ENCODE measurements around the gene FIBCD1. TPM values are rescaled to one million over a fixed set of nuclear protein-coding genes. Genes with fewer than 3 reads are reported as not detected.
A peak's percentile ranks its signal among the peaks of the same experiment; 100 is the strongest.

FIBCD1 gene
- total RNA-seq, 1 experiment from 2014 or later: 6.6 TPM

- TF ChIP-seq, protein P1, sequence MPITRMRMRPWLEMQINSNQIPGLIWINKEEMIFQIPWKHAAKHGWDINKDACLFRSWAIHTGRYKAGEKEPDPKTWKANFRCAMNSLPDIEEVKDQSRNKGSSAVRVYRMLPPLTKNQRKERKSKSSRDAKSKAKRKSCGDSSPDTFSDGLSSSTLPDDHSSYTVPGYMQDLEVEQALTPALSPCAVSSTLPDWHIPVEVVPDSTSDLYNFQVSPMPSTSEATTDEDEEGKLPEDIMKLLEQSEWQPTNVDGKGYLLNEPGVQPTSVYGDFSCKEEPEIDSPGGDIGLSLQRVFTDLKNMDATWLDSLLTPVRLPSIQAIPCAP (CRISPR knock-in tag; IDR thresholded peaks at IDR 0.05): no peak
- no peak for TF ChIP-seq TEAD1 (CRISPR knock-in tag; IDR thresholded peaks at IDR 0.05)
- TF ChIP-seq ZMAT4 (CRISPR knock-in tag; IDR thresholded peaks at IDR 0.05): no peak
- TF ChIP-seq KAT7 (CRISPR knock-in tag; IDR thresholded peaks at IDR 0.05; ENCODE audit: borderline replicate concordance): no peak
- TF ChIP-seq ZBTB43 (CRISPR knock-in tag; IDR thresholded peaks at IDR 0.05): no peak
- TF ChIP-seq, protein P2, sequence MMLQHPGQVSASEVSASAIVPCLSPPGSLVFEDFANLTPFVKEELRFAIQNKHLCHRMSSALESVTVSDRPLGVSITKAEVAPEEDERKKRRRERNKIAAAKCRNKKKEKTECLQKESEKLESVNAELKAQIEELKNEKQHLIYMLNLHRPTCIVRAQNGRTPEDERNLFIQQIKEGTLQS (CRISPR knock-in tag; conservative IDR thresholded peaks at IDR 0.05): no peak
- no peak for TF ChIP-seq FOXP1 (CRISPR knock-in tag; IDR thresholded peaks at IDR 0.05; ENCODE audit: borderline replicate concordance)
- no peak for TF ChIP-seq GRHL2 (CRISPR knock-in tag; IDR thresholded peaks at IDR 0.05; ENCODE audit: insufficient replicate concordance, severe bottlenecking)
Measured at GRCh38 chr9:130983359-130983670, 44.3 kb upstream of the FIBCD1 start (continued).

GRCh38 chr9:130982636-130983358, 43.8 kb upstream of the FIBCD1 start:
- H3K36me3 Mint-ChIP-seq: no peaks in the 10 kb centered on the region
- ChIA-PET POLR2A (no interaction called here), CTCF (interaction anchor here (0.5 to 3.2 kb wide), 6 partner anchors 9 to 522 kb away, joined by 3 to 20 read pairs (median 4); no protein-coding TSS in a partner anchor)
- H3K4me1 Mint-ChIP-seq: peaks cover 7% of the 10 kb centered on the region; the same call in 1 of the 2 replicates
- no peak for ATAC-seq
- no peak for DNase-seq (ENCODE audit: low spot score)
- no peaks in the 10 kb centered on the region for H3K27me3 Mint-ChIP-seq (ENCODE audit: low read depth)
- no peaks in the 10 kb centered on the region for H3K9me3 Mint-ChIP-seq
- H3K27ac Mint-ChIP-seq: no peak overlapping the region
- no peak overlapping the region for H3K4me3 Mint-ChIP-seq
- TF ChIP-seq RELA (CRISPR knock-in tag; IDR thresholded peaks at IDR 0.05; ENCODE audit: borderline replicate concordance) (no peak), JAZF1 (CRISPR knock-in tag; IDR thresholded peaks at IDR 0.05) (no peak), NR2C2 (CRISPR knock-in tag; IDR thresholded peaks at IDR 0.05) (no peak), TEAD4 (CRISPR knock-in tag; IDR thresholded peaks at IDR 0.05) (no peak), NR3C1 (CRISPR knock-in tag; conservative IDR thresholded peaks at IDR 0.05; ENCODE audit: low read depth) (no peak), ZNF317 (CRISPR knock-in tag; IDR thresholded peaks at IDR 0.05; ENCODE audit: borderline replicate concordance, low read depth) (no peak), FOXJ3 (CRISPR knock-in tag; IDR thresholded peaks at IDR 0.05; ENCODE audit: borderline replicate concordance) (no peak), JUN (CRISPR knock-in tag; IDR thresholded peaks at IDR 0.05) (no peak)

- no peak for DNase-seq (ENCODE audit: low spot score)
- Mint-ChIP-seq H3K4me1 (peaks cover 1% of the 10 kb centered on the region; the same call in 1 of the 2 replicates), H3K27me3 (ENCODE audit: low read depth) (no peaks in the 10 kb centered on the region), H3K9me3 (no peaks in the 10 kb centered on the region), H3K27ac (0 out of 2 replicates have a peak overlapping the region, but pooled peaks have one; percentile 60), H3K4me3 (no peak overlapping the region), H3K36me3 (no peaks in the 10 kb centered on the region)
- CTCF ChIA-PET: interaction anchor here (1.2 to 3.2 kb wide), 3 partner anchors 10 to 17 kb away, joined by 4 to 20 read pairs (median 7); no protein-coding TSS in a partner anchor
- POLR2A ChIA-PET: no interaction called here
- no peak for ATAC-seq
- no peak for TF ChIP-seq EMX1 (CRISPR knock-in tag; IDR thresholded peaks at IDR 0.05)
- TF ChIP-seq, protein P3, sequence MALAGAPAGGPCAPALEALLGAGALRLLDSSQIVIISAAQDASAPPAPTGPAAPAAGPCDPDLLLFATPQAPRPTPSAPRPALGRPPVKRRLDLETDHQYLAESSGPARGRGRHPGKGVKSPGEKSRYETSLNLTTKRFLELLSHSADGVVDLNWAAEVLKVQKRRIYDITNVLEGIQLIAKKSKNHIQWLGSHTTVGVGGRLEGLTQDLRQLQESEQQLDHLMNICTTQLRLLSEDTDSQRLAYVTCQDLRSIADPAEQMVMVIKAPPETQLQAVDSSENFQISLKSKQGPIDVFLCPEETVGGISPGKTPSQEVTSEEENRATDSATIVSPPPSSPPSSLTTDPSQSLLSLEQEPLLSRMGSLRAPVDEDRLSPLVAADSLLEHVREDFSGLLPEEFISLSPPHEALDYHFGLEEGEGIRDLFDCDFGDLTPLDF (CRISPR knock-in tag; IDR thresholded peaks at IDR 0.05): no peak
- TF ChIP-seq, protein P4, sequence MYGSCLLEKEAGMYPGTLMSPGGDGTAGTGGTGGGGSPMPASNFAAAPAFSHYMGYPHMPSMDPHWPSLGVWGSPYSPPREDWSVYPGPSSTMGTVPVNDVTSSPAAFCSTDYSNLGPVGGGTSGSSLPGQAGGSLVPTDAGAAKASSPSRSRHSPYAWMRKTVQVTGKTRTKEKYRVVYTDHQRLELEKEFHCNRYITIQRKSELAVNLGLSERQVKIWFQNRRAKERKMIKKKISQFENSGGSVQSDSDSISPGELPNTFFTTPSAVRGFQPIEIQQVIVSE (CRISPR knock-in tag; IDR thresholded peaks at IDR 0.05; ENCODE audit: borderline replicate concordance): no peak
- no peak for TF ChIP-seq RORB (CRISPR knock-in tag; IDR thresholded peaks at IDR 0.05)
- no peak for TF ChIP-seq SOX15 (CRISPR knock-in tag; IDR thresholded peaks at IDR 0.05)
- TF ChIP-seq GABPB1 (CRISPR knock-in tag; IDR thresholded peaks at IDR 0.05): no peak
- TF ChIP-seq ELF4 (CRISPR knock-in tag; IDR thresholded peaks at IDR 0.05; ENCODE audit: low read depth): no peak
- TF ChIP-seq ZNF671 (CRISPR knock-in tag; IDR thresholded peaks at IDR 0.05): no peak
- TF ChIP-seq NR2C2 (CRISPR knock-in tag; IDR thresholded peaks at IDR 0.05): no peak
- no peak for TF ChIP-seq HMGA2 (CRISPR knock-in tag; IDR thresholded peaks at IDR 0.05)
- TF ChIP-seq ZNF121 (CRISPR knock-in tag; IDR thresholded peaks at IDR 0.05): no peak
- TF ChIP-seq FOXP4 (CRISPR knock-in tag; IDR thresholded peaks at IDR 0.05): no peak
- TF ChIP-seq GRHL2 (CRISPR knock-in tag; IDR thresholded peaks at IDR 0.05; ENCODE audit: insufficient replicate concordance, severe bottlenecking): no peak
- no peak for TF ChIP-seq TP53 (CRISPR knock-in tag; IDR thresholded peaks at IDR 0.05)
- no peak for TF ChIP-seq FOXK1 (CRISPR knock-in tag; IDR thresholded peaks at IDR 0.05)
Measured at GRCh38 chr9:130981756-130982137, 42.7 kb upstream of the FIBCD1 start.
